Globus pallidus (tissue), 1 donor: ENCODE results near the gene NT5C2.

Source experiments
- DNase-seq: peaks from one replicate; pipeline ENCODE4 v3.0.0-alpha.2; 2015; ENCODE audit warnings: low spot score

NT5C2 gene

DNA sequence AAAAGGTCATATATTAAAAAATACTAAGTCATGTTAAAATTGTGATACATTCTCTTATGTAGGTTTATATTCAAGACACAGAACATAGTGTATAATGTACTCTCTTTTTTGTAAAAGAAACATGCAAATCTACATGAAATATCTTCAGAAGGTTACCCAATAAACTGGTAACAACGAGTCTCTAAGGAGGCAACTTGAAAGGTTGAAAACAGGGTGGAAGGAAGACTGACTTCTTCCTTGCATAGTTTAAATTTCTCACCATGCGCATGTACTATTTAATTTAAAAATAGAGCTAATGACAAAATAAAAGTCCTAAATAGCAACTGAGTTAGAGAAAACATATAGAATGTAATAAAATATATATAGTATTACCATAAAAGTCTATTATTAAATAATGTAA, 132.5 kb downstream of the NT5C2 start:
- DNase-seq: no peak

DNA sequence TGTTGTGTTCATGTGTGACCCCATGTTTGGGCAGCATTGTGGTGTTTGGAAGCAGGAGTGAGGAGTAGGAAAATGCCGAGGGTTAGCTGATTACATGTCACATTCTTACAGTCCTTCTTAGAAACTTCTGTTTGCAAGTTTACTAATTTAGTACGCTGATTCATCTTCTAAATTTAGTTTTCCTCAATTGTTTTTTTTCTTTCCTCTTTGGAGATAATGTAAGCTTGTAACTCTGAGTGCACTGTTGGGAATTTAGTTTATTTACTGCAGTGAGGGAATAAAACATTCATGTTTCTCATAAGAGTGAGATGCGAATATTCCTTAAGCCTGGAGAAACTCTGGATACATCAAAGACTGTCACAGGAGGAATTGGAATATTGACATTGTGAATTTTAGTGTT, 135.0 kb downstream of the NT5C2 start:
- no peak for DNase-seq

DNA sequence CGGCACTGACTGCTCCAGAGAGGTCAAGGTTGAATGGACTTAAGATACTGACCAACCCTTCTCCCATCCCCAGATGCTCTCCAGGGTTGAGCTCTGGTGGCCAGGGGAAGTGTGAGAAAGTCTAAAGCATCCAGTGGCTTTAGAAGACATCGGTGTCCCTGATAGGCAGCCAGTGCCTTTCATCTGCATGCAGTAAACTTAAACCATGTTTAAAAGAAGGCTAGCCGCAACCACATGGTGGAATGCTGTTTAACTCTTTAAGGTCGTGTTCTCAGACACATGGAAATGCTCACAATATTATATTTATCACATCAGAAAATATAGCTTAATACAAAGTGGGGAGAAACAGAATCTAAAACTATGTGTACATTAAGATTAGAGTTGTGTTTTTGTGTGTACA, 138.0 kb downstream of the NT5C2 start:
- DNase-seq: no peak

DNA sequence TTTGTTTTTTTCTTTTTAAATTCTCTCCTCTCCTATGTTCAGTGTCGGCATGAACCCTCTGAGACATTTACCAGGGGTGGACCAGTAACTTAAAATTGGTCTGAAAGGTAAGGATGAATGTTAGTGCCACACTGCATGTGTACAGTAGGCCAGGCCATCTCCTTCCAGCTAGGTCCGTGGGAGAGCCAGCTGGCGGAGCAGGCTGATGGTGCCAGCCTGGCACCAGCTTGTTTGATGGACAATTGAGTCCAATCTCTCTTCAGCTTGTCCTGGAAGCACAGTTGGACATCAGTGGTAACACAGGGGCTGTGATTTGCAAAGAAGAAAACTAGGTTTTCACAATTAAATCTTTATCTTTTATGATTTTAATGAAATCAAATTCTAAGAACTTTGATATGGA, 138.5 kb downstream of the NT5C2 start:
- DNase-seq: peak; percentile 60

DNA sequence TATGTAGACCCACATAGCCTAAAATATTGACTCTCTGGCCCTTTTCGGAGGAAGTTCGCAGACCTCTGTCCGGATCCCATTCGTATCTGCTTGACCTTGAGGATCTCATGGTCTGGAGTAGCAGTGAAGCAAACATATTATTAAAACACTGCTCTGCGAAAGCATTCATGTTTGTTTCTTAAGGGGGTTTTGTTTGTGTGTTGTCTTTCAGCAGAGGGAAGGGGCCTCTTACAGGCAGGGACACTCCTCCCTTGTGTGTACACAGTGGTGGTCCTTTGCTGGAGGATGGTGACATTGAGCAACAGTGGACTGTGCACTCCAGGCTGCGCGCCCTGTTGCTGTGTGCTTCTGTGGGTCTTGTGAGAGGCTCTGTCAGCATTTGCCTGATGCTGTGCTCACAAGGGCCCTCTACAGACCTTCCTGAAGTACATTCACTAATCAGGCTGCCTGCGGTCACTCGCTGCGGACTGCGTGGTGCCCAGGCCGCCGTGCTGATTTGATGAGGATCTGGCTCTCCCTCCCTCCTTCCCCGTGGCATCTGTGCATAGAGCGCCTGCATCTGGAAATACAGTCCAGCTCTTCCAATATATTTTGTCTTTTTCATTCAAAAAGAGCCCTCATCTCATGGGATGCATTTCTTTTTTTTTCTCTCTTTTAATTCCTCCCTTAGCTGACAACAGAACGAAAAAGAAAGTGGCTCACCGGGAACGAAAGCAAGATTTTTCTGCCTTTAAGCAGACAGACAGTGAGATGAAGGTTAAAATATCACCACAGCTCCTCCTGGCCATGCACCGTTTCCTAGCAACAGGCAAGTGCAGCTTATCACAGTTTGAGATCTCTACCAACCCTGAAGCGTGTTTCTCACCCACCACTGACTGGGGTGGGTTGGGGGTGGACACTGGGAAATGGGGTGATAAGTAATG, 139.2 kb downstream of the NT5C2 start:
- DNase-seq: peak; percentile 60

DNA sequence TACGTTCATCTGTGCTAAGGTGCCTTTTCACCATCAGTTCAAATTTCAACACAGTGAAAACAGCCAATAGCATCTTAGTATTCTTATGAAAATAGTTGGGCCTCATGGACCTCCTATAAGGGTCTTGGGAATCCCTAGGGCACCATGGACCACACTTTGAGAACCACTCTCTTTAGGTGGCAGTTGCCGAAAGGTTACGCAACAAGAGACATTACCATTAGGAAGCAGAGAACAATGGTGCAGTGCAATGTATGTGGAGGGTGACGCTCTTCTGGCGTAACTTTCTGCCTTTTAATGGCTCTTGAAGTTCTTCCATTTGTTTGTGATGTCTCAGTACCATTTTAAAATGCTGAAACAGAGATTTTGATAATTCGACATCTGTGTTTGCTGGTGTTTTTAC, 143.8 kb downstream of the NT5C2 start:
- no peak for DNase-seq

DNA sequence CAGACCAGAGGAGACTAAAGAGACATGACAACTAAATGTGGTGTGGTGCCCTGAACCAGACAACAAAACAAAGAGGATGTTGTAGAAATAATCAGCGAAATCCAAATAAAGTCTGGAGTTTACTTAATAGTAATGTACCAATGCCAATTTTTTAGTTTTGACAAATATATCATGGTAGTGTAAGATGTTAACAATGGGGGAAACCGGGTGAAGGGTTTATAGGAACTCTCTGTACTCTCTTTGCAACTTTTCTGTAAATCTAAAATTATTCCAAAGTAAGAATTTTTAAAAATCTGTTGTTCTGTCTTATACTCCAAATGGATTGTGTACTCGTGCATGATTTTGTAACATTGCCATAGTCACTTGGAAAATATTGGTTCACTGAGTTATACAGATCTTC, 145.7 kb downstream of the NT5C2 start:
- DNase-seq: no peak

DNA sequence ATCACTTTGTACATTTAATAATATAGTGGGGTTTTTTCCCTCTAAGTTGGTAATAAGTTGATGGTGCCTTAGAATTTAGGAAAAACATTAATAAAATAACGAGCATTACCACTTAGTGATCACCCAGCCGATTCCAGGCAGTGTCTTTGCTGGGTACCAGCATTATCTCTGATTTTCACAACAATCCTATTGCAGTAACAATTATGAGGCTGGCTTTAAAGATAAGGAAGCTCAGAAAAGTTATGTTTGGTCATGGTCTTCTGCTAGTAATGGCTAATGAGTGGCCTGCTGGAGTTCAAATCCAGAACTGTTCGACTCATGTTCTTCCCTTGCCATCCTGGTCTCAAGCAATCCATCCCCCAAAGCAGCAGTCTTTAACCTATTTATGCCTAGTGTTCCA, 147.1 kb downstream of the NT5C2 start:
- DNase-seq: no peak

DNA sequence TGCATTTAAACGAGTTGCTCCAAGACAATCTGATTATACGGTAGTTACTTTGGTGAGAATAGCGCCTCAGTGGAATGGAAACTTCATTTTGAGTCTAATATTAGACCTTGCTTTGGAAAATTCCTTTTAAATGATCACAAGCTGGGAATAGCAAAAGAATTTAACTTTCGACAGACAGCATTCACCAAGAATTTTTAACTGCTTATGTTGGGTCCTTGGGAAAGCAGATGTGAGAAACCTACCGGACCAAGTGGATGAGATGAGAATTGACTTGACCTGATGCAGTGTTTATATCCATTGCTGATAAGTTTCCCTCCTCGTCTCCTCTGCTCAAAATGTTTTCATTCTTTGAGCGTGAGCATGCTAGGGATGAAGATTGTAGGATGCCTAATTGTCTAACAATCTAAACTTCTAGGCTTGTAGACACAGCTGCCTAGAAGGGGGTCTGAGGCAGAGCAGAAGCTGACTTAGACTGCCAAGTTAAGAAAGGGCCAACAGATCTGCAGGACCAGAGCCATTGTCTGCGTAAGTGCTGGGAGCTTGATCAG, 148.1 kb downstream of the NT5C2 start:
- DNase-seq: no peak

DNA sequence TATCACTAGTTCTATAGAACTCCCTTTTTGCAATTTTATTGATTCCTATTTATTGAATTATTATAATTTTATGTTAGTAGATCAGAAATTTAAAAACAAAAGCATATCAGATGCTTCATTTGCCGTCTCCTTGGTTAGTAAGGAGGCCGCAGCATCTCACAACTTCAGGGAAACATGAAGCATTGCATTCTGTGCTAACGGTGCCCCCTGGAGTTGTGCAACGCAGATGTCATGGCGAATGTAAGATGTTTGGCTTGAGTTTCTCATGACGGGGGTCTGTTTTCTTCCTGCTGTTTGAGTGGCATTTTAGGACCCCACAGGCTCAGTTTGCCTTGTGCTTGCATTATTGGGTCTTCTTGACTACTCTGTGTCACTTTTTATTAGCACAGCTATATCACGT, 150.2 kb downstream of the NT5C2 start:
- DNase-seq: no peak

DNA sequence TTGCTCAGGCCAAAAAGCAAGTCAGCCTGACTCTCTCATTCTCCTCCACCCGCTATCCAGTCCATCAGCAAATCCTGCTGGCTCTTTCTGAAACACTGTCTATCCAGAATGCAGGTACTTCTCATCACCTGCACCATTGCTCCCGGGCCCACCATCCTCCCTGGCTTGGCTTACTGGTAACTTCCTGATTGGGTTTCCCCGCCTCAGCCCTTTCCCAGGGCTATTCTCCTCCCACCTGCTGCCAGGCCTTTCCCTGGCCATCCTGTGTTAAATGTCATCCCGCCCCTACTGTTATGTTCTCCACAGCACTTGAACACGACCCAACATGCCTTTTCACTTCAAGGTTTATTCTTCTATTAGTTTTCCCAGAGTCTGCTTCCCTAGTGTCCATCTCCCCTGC, 150.9 kb downstream of the NT5C2 start:
- DNase-seq: no peak

DNA sequence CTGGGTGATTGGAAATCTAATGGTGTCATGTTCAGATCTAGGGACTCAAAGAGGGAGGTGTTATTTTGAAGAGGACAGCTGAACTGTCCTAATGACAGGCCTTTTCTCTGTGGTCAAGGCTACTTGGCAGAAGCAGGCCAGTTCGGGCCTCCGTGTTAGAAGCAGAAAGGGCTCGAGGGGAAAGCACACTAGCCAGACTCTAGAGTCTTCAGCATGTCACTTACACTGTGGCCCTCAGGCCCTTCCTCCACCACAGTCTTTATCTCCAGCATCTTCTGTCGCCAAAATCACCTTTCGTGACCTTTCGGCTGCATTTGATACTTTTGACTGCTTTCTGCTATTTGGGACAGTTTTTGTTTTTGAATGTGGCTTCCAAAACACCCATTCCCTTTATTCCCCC, 151.7 kb downstream of the NT5C2 start:
- no peak for DNase-seq

DNA sequence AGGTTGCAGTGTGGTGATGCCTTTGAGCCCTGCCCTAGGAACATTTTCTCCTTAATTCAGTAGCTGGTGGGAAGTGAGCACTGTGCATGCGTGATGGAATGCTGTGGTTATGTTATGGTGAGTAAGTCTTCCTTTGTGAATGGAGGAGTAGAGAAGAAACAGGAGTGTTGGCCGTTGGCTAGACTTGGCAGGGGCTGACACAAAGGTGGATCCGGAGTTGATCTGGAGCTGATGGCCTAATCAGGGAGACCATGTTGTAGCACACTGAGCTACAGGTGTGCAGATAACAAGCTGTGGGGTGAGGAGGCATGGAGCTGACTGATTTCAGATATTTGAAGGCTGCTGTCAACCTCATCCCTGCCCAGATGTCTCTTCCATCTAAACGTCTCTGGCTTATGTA, 152.7 kb downstream of the NT5C2 start:
- no peak for DNase-seq

DNA sequence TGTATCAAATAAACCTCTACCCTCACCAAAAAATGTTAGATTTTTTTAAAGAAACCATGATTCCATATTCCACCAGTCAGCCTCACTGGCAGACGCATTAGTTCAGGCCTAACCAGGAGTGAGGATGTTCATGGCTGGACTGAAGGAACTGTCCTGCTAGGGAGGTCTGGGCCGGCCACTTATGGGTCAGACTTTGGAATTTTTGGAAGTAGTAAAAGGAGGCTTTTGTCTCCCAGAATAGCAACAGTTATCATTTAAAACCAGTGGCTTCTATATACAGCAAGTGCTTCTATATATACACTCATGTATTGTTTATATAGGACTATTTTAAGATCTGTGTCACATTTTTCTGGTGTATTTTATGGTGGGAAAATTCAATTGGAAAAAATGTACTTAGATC, 154.5 kb downstream of the NT5C2 start:
- no peak for DNase-seq
